NCI-H1436 treated with DMSO at 0.1 percent for 48 hours (cell line): Measurements from ENCODE around the gene PELI3.

Experiments used
- DNase-seq: peaks from one replicate; lab custom pipeline; 2025; lab: John Stamatoyannopoulos, UW

Gene PELI3

DNA sequence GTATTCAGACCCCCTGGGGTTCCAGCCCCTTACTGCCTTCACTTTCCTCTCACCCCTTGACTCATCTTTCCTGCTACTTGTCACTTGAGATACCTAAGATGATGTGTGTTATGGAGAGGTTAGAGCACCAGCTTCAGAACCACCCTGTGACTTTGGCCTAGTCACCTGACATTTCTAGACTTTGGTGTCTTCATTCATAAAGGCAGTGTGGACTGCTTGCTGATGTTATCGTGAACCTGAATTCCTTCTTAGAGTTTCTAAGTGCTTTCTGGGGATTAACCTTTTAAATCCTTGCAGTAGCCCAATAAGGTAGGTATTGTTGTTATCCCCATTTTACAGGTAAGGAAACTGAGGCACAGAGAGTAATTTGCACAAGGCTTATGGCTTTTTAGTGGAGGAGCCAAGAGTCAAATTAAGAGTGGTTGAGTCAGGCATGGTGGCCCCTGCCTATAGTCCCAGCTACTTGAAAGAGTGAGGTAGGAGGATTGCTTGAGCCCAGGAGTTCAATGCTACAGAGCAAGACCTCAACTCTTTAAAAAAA, 38.6 kb downstream of the PELI3 start:
- DNase-seq: no peak

DNA sequence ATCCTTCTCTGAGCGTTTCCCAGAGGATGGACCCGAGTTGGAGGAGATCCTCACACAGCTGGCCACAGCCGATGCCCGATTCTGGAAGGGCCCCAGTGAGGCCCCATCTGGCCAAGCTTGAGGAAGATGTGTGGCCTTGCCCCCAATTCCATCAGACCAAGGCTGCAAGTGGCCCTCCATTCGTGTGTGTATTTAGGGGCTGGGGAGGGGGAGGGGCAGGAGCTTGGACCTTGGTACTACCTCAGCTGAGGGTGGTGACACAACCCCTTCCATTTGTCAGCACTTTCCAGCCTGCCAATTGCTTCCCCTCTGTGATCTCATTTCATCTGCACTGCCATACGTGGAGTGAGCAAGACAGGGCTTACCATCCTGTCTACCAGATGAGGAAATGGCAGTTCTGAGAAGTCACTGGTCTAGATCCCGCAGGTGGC, 42.4 kb downstream of the PELI3 start:
- no peak for DNase-seq

DNA sequence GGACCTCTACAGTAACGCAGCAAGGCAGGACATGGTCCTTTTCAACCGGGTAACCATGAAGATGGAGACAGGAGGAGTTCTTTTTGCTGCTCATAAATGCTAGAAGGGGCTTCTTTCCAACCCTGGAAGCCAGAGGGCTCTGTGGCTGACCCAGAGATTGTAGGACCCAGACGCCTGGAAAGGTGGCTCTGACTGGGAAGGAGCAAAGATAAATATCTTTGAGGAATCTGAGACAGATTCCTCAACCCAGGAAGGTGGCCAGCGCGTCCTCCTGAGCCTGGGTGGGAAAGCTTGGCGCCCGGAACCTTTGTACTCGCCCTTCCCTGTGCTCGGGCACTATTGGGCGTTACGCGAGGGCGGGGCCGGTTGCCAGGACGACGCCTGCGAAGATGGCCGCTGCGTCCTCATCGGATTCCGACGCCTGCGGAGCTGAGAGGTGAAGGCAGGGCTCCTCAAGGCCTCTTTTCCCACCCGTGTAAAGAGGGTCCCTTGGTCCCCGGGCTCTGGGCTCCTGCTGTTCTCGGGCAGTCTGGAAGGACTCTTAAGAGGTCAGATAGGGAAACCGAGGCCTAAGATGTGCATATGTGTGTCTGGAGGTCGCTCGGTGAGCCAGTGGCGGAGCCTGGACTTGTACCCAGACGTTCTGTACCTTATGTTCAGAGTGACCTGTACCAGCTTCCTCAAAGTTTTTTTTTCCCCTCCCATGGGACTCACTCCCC, 43.7 kb downstream of the PELI3 start, which contains the start of gene BBS1:
TSS of gene BBS1 (plus strand) at position 365 of the 719 bp plus-strand sequence. CDS start at position 390, 25 bp downstream.
- DNase-seq: no peak

DNA sequence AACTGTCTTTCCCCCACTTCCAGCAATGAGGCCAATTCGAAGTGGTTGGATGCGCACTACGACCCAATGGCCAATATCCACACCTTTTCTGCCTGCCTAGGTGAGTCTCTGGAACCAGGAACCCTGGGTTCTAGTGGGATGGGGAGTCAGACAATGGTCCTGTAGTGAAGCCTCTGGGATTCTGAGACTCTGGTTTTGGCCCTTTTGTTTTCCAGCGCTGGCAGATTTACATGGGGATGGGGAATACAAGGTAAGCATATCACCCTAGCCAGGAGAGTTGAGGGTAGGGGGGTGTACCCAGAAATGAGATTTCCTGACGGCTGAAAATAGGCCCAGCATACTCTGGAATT, 44.3 kb downstream of the PELI3 start:
- DNase-seq: no peak

DNA sequence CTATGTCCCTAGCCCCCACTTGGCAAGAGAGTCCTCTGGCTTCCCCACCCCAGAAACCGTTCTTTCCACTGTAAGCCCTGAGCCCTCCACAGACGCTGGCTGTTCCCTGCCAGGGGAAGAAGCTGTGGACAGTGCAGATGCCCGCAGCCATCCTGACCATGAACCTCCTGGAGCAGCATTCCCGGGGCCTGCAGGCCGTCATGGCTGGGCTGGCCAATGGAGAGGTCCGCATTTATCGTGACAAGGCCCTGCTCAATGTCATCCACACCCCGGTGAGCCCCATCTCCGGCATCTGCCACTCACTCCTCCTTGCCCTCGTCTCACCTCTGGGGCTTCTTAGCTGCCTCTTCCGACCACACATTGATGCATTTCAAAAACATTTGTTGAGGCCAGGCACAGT, 56.9 kb downstream of the PELI3 start:
- DNase-seq: no peak

DNA sequence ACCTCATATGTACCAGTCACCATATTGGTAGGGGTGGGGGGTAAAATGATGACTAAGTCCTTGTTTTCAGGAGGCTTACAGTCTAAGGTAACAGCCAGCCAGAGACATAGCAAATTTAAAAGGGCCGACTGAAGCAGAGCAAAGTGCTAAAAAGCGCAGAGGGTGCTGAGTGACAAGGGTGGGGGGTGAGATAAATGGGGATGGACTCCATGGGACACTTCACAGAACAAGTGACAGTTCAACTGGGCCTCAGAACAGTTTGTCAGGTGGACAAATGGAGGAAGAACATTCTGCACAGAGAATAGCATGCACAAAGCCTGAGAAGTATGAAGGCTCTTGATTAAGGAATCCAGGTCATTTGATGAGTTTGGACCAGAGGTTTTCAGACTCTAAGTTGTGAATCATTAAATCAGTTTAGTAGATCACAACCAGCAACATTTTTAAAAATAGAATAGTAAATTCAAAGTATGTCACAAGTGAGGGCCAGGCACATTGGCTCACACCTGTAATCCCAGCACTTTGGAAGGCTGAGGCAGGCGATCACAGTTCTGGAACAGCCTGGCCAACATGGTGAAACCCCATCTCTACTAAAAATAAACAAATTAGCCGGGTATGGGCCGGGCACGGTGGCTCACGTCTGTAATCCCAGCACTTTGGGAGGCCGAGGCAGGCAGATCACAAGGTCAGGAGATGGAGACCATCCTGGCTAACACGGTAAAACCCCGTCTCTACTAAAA, 57.8 kb downstream of the PELI3 start:
- no peak for DNase-seq
